BE2C (cell line): ENCODE data around the gene PLA2G2D.
"Not testable (repeated sequence)": the region's sequence is repeated elsewhere in the genome, so short reads cannot be mapped to it uniquely, and the experiment has no call there.

Experiments used
- DNase-seq: peaks from one replicate; pipeline ENCODE4 v3.0.0-alpha.2; 2020
- H3K27me3 ChIP-seq: fragments of 250-450 bp; sonication (Bioruptor Pico); 2 replicates; pipeline ENCODE4 v1.5.1; 2020; ENCODE audit warnings: mild to moderate bottlenecking
- H3K36me3 ChIP-seq: fragments of 250-450 bp; sonication (Bioruptor Pico); 2 replicates; pipeline ENCODE4 v1.5.1; 2020; ENCODE audit warnings: mild to moderate bottlenecking
- H3K4me1 ChIP-seq: fragments of 250-450 bp; sonication (Bioruptor Pico); 2 replicates; pipeline ENCODE4 v1.5.1; 2020
- H3K4me3 ChIP-seq: 2 replicates; pipeline ENCODE4 v1.5.1; 2011; ENCODE audit warnings: low read depth, low read length
- H3K9me3 ChIP-seq: fragments of 250-450 bp; sonication (Bioruptor Pico); 2 replicates; pipeline ENCODE4 v1.5.1; 2020
- CTCF ChIP-seq: IDR thresholded peaks from 2 replicates; pipeline ENCODE4 v1.5.1; 2012; ENCODE audit warnings: mild to moderate bottlenecking, low read depth, low read length

The PLA2G2D gene

DNA sequence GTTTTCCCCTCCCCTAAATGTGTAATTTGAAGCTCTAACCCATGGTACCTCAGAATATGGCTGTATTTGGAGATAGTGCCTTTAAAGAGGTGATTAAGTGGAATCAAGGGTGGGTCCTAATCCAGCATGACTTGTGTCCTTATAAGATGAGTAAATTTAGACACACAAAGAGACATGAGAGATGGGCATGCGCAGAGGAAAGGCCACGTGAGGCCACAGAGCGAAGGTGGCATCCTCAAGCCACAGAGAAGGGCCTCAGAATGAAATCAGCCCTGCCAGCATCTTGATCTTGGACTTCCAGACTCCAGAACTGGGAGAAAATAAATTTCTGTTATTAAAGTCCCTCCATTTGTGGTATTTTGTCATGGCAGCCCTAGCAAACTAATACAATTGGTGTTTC, 16.9 kb upstream of the PLA2G2D start:
- TF ChIP-seq CTCF: no peak
- no peaks in the 10 kb centered on the region for H3K9me3 ChIP-seq
- no peak for DNase-seq
- H3K27me3 ChIP-seq: no peaks in the 10 kb centered on the region
- H3K4me1 ChIP-seq: no peaks in the 10 kb centered on the region
- H3K36me3 ChIP-seq: no peaks in the 10 kb centered on the region
- H3K4me3 ChIP-seq: no peak overlapping the region

DNA sequence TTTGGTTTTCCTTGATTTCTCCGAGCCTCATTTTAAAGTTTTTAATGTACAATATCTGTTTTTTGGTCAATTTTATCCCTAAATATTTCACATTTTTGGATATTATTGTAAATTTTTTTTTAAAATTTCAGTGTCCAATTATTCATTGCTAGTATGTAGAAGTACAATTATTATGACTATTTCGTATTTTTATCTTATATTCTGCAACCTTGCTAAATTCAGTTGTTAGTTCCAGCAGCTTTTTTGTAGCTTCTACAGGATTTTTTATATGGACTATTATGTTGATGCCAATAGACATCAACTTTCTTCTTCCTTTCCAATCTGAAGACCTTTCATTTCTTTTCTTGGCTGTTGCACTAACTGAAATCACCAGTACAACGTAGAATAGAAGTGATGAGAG, 15.7 kb upstream of the PLA2G2D start:
- no peak for TF ChIP-seq CTCF
- DNase-seq: no peak
- no peaks in the 10 kb centered on the region for H3K27me3 ChIP-seq
- H3K9me3 ChIP-seq: no peaks in the 10 kb centered on the region
- no peaks in the 10 kb centered on the region for H3K4me1 ChIP-seq
- H3K36me3 ChIP-seq: no peaks in the 10 kb centered on the region
- no peak overlapping the region for H3K4me3 ChIP-seq

DNA sequence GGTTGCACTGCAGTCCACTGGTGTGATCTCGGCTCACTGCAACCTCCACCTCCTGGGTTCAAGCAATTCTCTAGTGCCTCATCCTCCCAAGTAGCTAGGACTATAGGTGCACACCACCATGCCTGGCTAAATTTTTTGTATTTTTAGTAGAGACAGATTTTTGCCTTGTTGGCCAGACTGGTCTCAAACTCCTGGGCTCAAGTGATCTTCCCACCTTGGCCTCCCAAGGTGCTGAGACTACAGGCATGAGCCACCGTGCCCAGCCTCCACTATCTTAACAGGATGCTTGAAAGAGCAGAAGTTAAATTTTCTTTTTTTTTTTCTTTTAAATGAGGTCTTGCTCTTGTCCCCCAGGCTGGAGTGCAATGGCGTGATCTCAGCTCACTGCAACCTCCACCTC, 11.2 kb upstream of the PLA2G2D start:
- H3K4me1 ChIP-seq, DNase-seq, H3K4me3 ChIP-seq, H3K27me3 ChIP-seq, H3K36me3 ChIP-seq, H3K9me3 ChIP-seq: not testable (repeated sequence)

GRCh38 chr1:20126806-20127440, 7.6 kb upstream of the PLA2G2D start:
- no peaks in the 10 kb centered on the region for H3K36me3 ChIP-seq
- no peak for TF ChIP-seq CTCF
- no peaks in the 10 kb centered on the region for H3K4me1 ChIP-seq
- no peak for DNase-seq
- H3K9me3 ChIP-seq: no peaks in the 10 kb centered on the region
- no peaks in the 10 kb centered on the region for H3K27me3 ChIP-seq
- no peak overlapping the region for H3K4me3 ChIP-seq

GRCh38 chr1:20126041-20126805, 6.9 kb upstream of the PLA2G2D start:
- DNase-seq: no peak
- Histone ChIP-seq H3K36me3 (no peaks in the 10 kb centered on the region), H3K9me3 (no peaks in the 10 kb centered on the region), H3K4me1 (no peaks in the 10 kb centered on the region), H3K27me3 (no peaks in the 10 kb centered on the region), H3K4me3 (no peak overlapping the region)
- TF ChIP-seq CTCF: no peak

DNA sequence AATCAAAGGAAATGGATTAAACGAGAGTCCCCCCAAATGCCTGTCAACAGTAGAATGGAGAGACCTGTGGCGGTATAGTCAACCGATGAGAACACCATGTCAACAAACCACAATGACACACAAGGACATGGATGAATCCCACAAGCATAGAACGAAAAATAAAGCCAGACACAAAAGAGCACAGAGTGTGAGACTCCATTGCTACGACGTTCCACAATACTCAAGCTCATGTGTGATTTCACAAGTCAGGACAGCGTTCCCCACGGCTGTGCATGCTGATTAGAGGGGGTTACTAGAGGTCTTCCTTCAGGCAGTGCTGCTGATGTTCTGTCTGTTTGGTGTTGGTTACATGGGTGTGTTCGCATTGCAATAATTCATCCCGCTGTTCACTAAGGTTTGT, 5.8 kb upstream of the PLA2G2D start:
- peaks cover 5% of the 10 kb centered on the region; the same call in 1 of the 2 replicates for H3K27me3 ChIP-seq

More for the DNA sequence above, 5.8 kb upstream of the PLA2G2D start:
- no peaks in the 10 kb centered on the region for H3K9me3 ChIP-seq
- DNase-seq: no peak
- TF ChIP-seq CTCF: no peak
- H3K4me3 ChIP-seq: no peak overlapping the region
- no peaks in the 10 kb centered on the region for H3K36me3 ChIP-seq
- no peaks in the 10 kb centered on the region for H3K4me1 ChIP-seq
